AG10803 (cell line): ENCODE results near the gene CYP21A2.

Source experiments
- DNase-seq: peaks from one replicate; pipeline ENCODE4 v3.0.0; 2010; ENCODE audit warnings: low read depth
- H3K4me3 ChIP-seq: 2 replicates; pipeline ENCODE4 v1.5.1; 2011; ENCODE audit warnings: mild to moderate bottlenecking, low read length, control low read depth
- TF ChIP-seq, protein P1 (sequence below): conservative IDR thresholded peaks from 2 replicates; pipeline ENCODE4 v1.5.1; 2011; ENCODE audit warnings: mild to moderate bottlenecking, low read length, control low read depth, inconsistent platforms

CYP21A2 gene

DNA sequence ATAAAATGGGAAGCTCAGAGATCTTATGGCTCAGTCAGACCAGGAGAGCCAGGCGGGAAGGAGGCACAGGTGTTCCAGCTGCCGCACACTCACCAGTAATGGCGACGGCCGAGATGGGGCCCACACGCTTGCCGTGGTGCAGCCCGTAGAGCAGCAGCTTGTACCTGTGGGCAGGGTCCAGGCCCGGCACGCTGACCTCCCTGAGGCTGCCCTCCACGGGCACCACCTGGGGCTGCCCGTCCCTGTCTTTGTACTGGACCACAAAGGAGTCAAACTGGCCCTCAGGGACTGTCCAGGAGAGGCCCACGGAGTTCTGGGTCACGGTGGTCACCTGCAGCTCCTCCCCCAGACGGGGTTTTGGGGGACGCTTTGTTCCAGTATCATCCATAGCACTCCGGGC lies 31.2 kb downstream of the CYP21A2 start:
- DNase-seq = no peak
- TF ChIP-seq, protein P1, sequence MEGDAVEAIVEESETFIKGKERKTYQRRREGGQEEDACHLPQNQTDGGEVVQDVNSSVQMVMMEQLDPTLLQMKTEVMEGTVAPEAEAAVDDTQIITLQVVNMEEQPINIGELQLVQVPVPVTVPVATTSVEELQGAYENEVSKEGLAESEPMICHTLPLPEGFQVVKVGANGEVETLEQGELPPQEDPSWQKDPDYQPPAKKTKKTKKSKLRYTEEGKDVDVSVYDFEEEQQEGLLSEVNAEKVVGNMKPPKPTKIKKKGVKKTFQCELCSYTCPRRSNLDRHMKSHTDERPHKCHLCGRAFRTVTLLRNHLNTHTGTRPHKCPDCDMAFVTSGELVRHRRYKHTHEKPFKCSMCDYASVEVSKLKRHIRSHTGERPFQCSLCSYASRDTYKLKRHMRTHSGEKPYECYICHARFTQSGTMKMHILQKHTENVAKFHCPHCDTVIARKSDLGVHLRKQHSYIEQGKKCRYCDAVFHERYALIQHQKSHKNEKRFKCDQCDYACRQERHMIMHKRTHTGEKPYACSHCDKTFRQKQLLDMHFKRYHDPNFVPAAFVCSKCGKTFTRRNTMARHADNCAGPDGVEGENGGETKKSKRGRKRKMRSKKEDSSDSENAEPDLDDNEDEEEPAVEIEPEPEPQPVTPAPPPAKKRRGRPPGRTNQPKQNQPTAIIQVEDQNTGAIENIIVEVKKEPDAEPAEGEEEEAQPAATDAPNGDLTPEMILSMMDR = no peak
- H3K4me3 ChIP-seq = no peak overlapping the region

DNA sequence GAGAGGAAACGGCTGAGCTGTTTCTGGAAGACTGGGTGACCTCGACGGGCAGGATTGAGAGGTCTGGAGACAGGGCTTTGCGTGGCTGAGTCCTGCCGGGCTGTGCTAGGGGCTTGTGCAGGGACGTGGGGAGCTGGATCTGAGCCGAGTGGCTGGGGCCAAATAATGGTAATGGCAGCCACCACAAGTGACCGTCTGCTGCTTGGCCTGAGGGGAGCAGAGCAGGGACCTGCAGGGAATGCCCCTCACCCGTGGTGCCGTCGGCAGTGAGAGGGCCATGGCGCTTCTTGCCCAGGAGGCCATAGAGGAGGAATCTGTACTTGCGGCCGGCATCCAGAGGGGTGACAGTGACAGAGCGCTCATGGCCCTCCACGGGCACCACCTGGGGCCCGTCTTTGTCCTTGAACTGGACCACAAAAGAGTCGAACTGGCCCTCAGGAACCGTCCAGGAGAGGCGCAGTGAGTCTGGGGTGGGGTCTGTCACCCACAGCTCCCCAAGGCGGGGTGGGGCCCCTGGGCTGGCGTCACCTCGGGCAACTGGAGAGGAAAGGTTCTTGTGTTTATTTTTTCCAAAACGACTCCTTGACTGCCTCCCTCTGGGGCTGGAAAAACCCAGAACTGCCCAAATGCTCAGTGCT lies 31.8 kb downstream of the CYP21A2 start:
- TF ChIP-seq, protein P1 = no peak
- DNase-seq = no peak
- no peak overlapping the region for H3K4me3 ChIP-seq

DNA sequence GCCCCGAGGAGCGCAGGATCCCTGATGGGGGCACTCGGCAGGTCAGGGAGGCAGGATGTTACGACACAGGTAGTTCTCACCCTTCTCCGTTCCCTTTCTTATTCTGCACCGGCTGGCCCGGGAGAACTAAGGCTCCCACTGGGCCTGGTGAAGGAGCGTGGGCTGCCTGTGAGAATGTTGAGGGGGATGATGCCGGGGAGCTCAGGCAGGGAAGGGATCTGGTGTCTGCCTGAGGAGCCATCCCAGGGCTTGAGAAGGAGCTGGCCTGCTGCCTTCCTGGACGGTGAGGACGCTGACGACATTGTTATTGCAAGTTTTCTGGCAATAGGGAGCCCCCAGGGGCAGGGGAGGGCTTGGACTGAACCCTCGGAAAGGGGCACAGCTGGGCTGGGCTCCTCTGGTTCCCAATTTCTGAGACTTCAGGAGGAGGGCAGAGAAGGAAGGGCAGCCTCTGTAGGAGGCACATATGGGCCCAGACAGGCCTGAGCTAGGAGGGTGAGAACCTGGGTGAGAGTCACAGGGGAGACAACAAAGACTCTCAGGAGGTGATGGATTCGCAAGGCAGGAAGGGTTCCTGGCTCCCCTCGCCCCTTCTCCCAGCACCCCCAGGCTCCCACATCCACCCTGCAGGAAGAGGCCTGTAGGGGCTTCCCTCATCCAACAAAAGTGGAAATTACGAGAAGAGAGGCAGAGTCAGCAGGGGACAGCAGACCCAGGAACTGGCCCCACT lies 32.8 kb downstream of the CYP21A2 start:
- H3K4me3 ChIP-seq = no peak overlapping the region
- TF ChIP-seq, protein P1 = no peak
- no peak for DNase-seq

DNA sequence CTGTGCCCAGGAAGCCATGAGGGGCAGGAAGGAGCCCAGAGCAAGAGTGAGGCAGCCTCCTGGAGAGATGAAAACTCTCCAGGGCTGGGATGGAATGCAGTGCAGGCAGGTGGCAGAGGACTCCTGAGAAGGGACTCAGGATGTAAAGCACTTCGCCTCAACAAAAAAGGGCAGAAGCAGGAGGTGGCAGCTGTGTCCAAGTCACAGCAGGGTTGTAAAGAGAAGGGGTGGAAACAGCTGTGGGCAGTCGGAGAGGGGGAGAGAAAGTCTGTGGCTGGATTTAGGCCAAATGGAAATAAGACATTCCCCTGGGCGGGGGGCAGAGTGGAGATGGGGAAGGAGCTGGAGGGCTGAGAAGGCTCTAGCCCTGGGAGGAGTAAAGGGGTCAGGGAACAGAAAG lies 34.9 kb downstream of the CYP21A2 start:
- no peak for DNase-seq
- TF ChIP-seq, protein P1 = no peak

DNA sequence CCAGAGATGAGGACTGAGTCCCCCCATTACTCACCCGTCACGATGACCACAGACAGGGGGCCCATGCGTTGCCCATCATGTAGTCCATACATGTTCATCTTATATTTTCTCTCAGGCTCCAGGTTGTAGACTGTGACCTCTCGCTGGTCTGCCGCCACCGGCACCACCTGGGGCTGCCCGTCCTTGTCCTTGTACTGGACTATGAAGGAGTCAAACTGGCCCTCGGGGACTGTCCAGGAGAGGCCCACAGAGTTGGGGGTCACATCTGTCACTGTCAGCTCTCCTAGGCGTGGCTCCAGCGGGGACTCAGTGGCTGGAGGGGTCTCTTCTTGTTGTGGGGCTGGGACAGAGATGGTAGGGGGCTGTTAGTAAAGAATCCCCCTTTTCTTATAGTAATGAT lies 35.4 kb downstream of the CYP21A2 start:
- no peak overlapping the region for H3K4me3 ChIP-seq
- TF ChIP-seq, protein P1 = no peak

More for the DNA sequence above, 34.9 kb downstream of the CYP21A2 start:
- no peak overlapping the region for H3K4me3 ChIP-seq

DNA sequence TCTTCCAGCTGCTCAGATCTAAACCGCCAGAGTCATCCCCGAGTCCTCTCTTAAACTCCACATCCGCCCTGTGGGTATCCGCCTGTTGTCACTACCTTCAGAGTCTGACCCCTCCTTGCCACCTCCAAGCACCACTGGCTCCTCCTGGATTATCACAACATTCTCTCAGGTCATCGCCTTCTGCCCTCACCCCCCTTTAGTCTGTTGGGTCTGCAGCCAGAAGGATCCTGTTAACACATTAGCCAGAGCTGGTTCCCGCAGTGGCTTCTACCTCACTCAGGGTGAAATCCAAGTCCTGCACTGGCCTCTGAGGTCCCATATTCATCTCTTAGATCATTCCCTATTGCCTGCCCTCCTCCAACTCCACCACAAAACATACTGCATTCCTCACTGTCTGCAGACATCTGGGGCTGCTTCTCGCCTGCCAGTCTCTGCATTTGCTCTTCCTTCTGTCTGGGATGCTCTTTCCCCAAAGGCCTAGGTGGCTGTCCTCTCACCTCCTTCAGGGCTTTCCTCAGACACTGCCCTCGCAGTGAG lies 36.8 kb downstream of the CYP21A2 start:
- H3K4me3 ChIP-seq = no peak overlapping the region
- TF ChIP-seq, protein P1 = no peak
- peak; percentile 84 for DNase-seq

More for the DNA sequence above, 35.4 kb downstream of the CYP21A2 start:
- DNase-seq = no peak

DNA sequence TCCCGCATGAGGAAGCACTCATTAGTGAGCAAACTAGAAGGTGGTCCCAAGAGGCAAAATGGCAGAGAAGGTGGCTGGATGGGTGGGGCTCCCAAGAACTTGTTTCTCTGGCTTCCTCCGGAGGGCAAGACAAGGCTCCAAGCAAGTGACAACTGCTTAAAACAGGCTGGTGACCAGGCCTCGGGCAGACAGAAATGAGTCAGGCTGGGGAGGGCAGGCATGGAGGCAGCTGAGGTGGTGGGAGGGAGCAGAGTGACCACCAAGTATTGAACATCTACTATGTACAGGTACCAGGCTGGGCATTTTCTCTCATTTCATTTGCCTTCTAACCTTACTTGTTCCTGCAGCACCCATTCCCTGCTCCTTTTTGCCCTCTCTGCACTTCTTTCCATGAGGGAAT lies 37.6 kb downstream of the CYP21A2 start:
- DNase-seq = no peak
- TF ChIP-seq, protein P1 = no peak
- no peak overlapping the region for H3K4me3 ChIP-seq
